OCI-LY1 (cell line): ENCODE data around the gene RGS14.

ENCODE experiments used
- H2AFZ ChIP-seq: fragments of 200-600 bp; sonication (generic), shearing (Covaris generic); 2 replicates; pipeline ENCODE4 v1.6.0; 2014; ENCODE audit warnings: antibody characterized with exemption, mild to moderate bottlenecking, low read length
- H3F3A ChIP-seq: fragments of 200-600 bp; sonication (generic), shearing (Covaris generic); 2 replicates; pipeline ENCODE4 v1.6.0; 2014; ENCODE audit warnings: mild to moderate bottlenecking, antibody characterized with exemption, low read length, moderate library complexity; ENCODE audit not compliant: insufficient read depth
- H3K27ac ChIP-seq: fragments of 200-600 bp; sonication (generic); 2 replicates; pipeline ENCODE4 v1.5.1; 2014; ENCODE audit warnings: low read length, mixed run types, mild to moderate bottlenecking, low read depth; ENCODE audit not compliant: poor library complexity, severe bottlenecking
- H3K27me3 ChIP-seq: fragments of 200-600 bp; sonication (generic); 2 replicates; pipeline ENCODE4 v1.6.0; 2014; ENCODE audit warnings: antibody characterized with exemption, mild to moderate bottlenecking, low read length, moderate library complexity; ENCODE audit not compliant: insufficient read depth
- H3K36me3 ChIP-seq: fragments of 200-600 bp; sonication (generic); 2 replicates; pipeline ENCODE4 v1.6.1; 2014; ENCODE audit warnings: mild to moderate bottlenecking, antibody characterized with exemption, low read length, moderate library complexity, mixed read lengths; ENCODE audit not compliant: insufficient read depth
- H3K4me1 ChIP-seq: fragments of 200-600 bp; sonication (generic); 2 replicates; pipeline ENCODE4 v1.5.1; 2014; ENCODE audit warnings: mild to moderate bottlenecking, low read length, moderate library complexity; ENCODE audit not compliant: insufficient read depth, severe bottlenecking
- H3K4me2 ChIP-seq: fragments of 200-600 bp; sonication (generic), shearing (Covaris generic); 2 replicates; pipeline ENCODE4 v1.6.1; 2014; ENCODE audit warnings: low read length
- H3K4me3 ChIP-seq: fragments of 200-600 bp; sonication (generic); 2 replicates; pipeline ENCODE4 v1.5.1; 2014; ENCODE audit warnings: low read length, low read depth, mild to moderate bottlenecking, mixed read lengths; ENCODE audit not compliant: poor library complexity, severe bottlenecking
- H3K79me2 ChIP-seq: fragments of 200-600 bp; shearing (Covaris generic); 2 replicates; pipeline ENCODE4 v1.6.1; 2016; ENCODE audit warnings: mixed run types, low read length, mixed read lengths; ENCODE audit not compliant: insufficient read depth
- H3K9ac ChIP-seq: fragments of 200-600 bp; sonication (generic), shearing (Covaris generic); 2 replicates; pipeline ENCODE4 v1.6.1; 2014; ENCODE audit warnings: mild to moderate bottlenecking, low read length, mixed read lengths
- H3K9me2 ChIP-seq: fragments of 200-600 bp; sonication (generic), shearing (Covaris generic); 2 replicates; pipeline ENCODE4 v1.6.1; 2014; ENCODE audit warnings: low read depth, mild to moderate bottlenecking, low read length, mixed read lengths
- H3K9me3 ChIP-seq: fragments of 200-600 bp; shearing (Covaris generic); 2 replicates; pipeline ENCODE4 v1.6.1; 2014; ENCODE audit warnings: low read length, mixed read lengths
- H4K20me1 ChIP-seq: fragments of 200-600 bp; sonication (generic), shearing (Covaris generic); 2 replicates; pipeline ENCODE4 v1.6.0; 2016; ENCODE audit warnings: mild to moderate bottlenecking, low read length; ENCODE audit not compliant: insufficient read depth
- CTCF ChIP-seq: fragments of 200-600 bp; sonication (generic), shearing (Covaris generic); IDR thresholded peaks from 2 replicates; pipeline ENCODE4 v1.5.1; 2017; ENCODE audit warnings: mild to moderate bottlenecking, antibody characterized with exemption, low read length, moderate library complexity, mixed read lengths
- EZH2 ChIP-seq: fragments of 200-600 bp; sonication (generic), shearing (Covaris generic); IDR thresholded peaks from 2 replicates; pipeline ENCODE4 v1.8.0; 2017; ENCODE audit warnings: borderline replicate concordance, mixed run types, mild to moderate bottlenecking, antibody characterized with exemption, low read length, moderate library complexity, mixed read lengths

RGS14 gene

GRCh38 chr5:177383181-177383580 is 25.5 kb downstream of the RGS14 start:
- Histone ChIP-seq H3K4me1 (peaks cover 14% of the 10 kb centered on the region), H3K27me3 (no peaks in the 10 kb centered on the region; the same call in 1 of the 2 replicates), H3K4me2 (no peak overlapping the region), H3K9ac (no peak overlapping the region), H3K4me3 (no peak overlapping the region), H2AFZ (no peak overlapping the region), H3F3A (no peaks in the 10 kb centered on the region), H3K36me3 (no peaks in the 10 kb centered on the region), H3K9me2 (no peaks in the 10 kb centered on the region), H3K79me2 (no peaks in the 10 kb centered on the region), H3K27ac (no peak overlapping the region), H4K20me1 (no peaks in the 10 kb centered on the region), H3K9me3 (no peaks in the 10 kb centered on the region)
- TF ChIP-seq CTCF (no peak), EZH2 (no peak)

- Histone ChIP-seq H3K27me3 (no peaks in the 10 kb centered on the region; the same call in 1 of the 2 replicates), H3K4me3 (no peak within 1 kb of the TSS)
Measured at GRCh38 chr5:177384134-177384533, 26.4 kb downstream of the RGS14 start, which contains the start of gene SLC34A1. Gene SLC34A1 (plus strand): TSS chr5:177384434. CDS start chr5:177385742, 1,308 bp downstream.

GRCh38 chr5:177385720-177386119 is 28.0 kb downstream of the RGS14 start:
- Histone ChIP-seq H3K4me2 (no peak overlapping the region), H3K79me2 (no peaks in the 10 kb centered on the region), H3K9me2 (no peaks in the 10 kb centered on the region), H3K27me3 (no peaks in the 10 kb centered on the region; the same call in 1 of the 2 replicates), H3K4me1 (peaks cover 34% of the 10 kb centered on the region), H2AFZ (no peak overlapping the region), H3F3A (no peaks in the 10 kb centered on the region), H3K9me3 (no peaks in the 10 kb centered on the region), H3K9ac (no peak overlapping the region), H3K27ac (no peak overlapping the region), H4K20me1 (no peaks in the 10 kb centered on the region), H3K36me3 (no peaks in the 10 kb centered on the region), H3K4me3 (no peak overlapping the region)
- TF ChIP-seq EZH2, result no peak
- TF ChIP-seq CTCF, result no peak

More at GRCh38 chr5:177384134-177384533, 26.4 kb downstream of the RGS14 start, which contains the start of gene SLC34A1:
- no peaks in the 10 kb centered on the region for H3F3A ChIP-seq
- H3K9me2 ChIP-seq, result no peaks in the 10 kb centered on the region
- H3K9ac ChIP-seq, result no peak within 1 kb of the TSS
- no peaks in the 10 kb centered on the region for H4K20me1 ChIP-seq
- H3K9me3 ChIP-seq, result no peaks in the 10 kb centered on the region
- no peaks in the 10 kb centered on the region for H3K36me3 ChIP-seq
- TF ChIP-seq CTCF, result no peak
- no peak for TF ChIP-seq EZH2
- H3K27ac ChIP-seq, result no peak within 1 kb of the TSS
- H3K4me2 ChIP-seq, result no peak within 1 kb of the TSS
- H3K4me1 ChIP-seq, result peaks cover 21% of the 10 kb centered on the region
- no peaks in the 10 kb centered on the region for H3K79me2 ChIP-seq
- H2AFZ ChIP-seq, result no peak within 1 kb of the TSS
